HEK293T (cell line): ENCODE data around the gene ASPDH.

ENCODE experiments used
- BHLHE40 ChIP-seq: fragments of 450-650 bp; IDR thresholded peaks from 2 replicates; pipeline ENCODE4 v1.6.1; 2016; ENCODE audit warnings: mild to moderate bottlenecking, moderate library complexity, borderline replicate concordance
- CTBP1 ChIP-seq: fragments of 450-650 bp; IDR thresholded peaks from 2 replicates; pipeline ENCODE4 v1.6.1; 2016; ENCODE audit warnings: borderline replicate concordance
- ELF4 ChIP-seq: fragments of 450-650 bp; IDR thresholded peaks from 2 replicates; pipeline ENCODE4 v1.6.1; 2017; ENCODE audit warnings: antibody characterized with exemption
- FOXA1 ChIP-seq: fragments of 450-650 bp; IDR thresholded peaks from 2 replicates; pipeline ENCODE4 v1.6.1; 2016; ENCODE audit warnings: mild to moderate bottlenecking
- FOXK2 ChIP-seq: fragments of 450-650 bp; IDR thresholded peaks from 2 replicates; pipeline ENCODE4 v1.6.1; 2016; ENCODE audit warnings: mild to moderate bottlenecking
- FOXM1 ChIP-seq: fragments of 450-650 bp; IDR thresholded peaks from 2 replicates; pipeline ENCODE4 v1.6.1; 2017; ENCODE audit warnings: mild to moderate bottlenecking, borderline replicate concordance
- HDGF ChIP-seq: fragments of 450-650 bp; IDR thresholded peaks from 2 replicates; pipeline ENCODE4 v1.6.1; 2017; ENCODE audit warnings: antibody characterized with exemption, borderline replicate concordance
- L3MBTL2 ChIP-seq: fragments of 450-650 bp; conservative IDR thresholded peaks from 2 replicates; pipeline ENCODE4 v1.6.1; 2016; ENCODE audit warnings: mild to moderate bottlenecking
- NFRKB ChIP-seq: fragments of 450-650 bp; IDR thresholded peaks from 2 replicates; pipeline ENCODE4 v1.6.1; 2016; ENCODE audit warnings: mild to moderate bottlenecking, moderate library complexity
- SP1 ChIP-seq: fragments of 450-650 bp; IDR thresholded peaks from 2 replicates; pipeline ENCODE4 v1.6.1; 2017
- SUZ12 ChIP-seq: fragments of 450-650 bp; IDR thresholded peaks from 2 replicates; pipeline ENCODE4 v1.6.1; 2016; ENCODE audit warnings: mild to moderate bottlenecking
- TARDBP ChIP-seq: fragments of 450-650 bp; IDR thresholded peaks from 2 replicates; pipeline ENCODE4 v1.6.1; 2016
- ZNF384 ChIP-seq: fragments of 450-650 bp; IDR thresholded peaks from 2 replicates; pipeline ENCODE4 v1.6.1; 2016
- TF ChIP-seq, protein P1 (sequence below): fragments of 450-650 bp; IDR thresholded peaks from 2 replicates; pipeline ENCODE4 v1.6.1; 2016

- TF ChIP-seq FOXK2, result no peak
- no peak for TF ChIP-seq HDGF
- TF ChIP-seq ELF4, result no peak
- no peak for TF ChIP-seq NFRKB
- TF ChIP-seq FOXA1, result no peak
- no peak for TF ChIP-seq SP1
- TF ChIP-seq BHLHE40, result no peak
- TF ChIP-seq FOXM1, result no peak
- TF ChIP-seq TARDBP, result no peak
- no peak for TF ChIP-seq ZNF384
- TF ChIP-seq SUZ12, result no peak
- TF ChIP-seq, protein P1, sequence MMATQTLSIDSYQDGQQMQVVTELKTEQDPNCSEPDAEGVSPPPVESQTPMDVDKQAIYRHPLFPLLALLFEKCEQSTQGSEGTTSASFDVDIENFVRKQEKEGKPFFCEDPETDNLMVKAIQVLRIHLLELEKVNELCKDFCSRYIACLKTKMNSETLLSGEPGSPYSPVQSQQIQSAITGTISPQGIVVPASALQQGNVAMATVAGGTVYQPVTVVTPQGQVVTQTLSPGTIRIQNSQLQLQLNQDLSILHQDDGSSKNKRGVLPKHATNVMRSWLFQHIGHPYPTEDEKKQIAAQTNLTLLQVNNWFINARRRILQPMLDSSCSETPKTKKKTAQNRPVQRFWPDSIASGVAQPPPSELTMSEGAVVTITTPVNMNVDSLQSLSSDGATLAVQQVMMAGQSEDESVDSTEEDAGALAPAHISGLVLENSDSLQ, result no peak
- TF ChIP-seq CTBP1, result no peak
- TF ChIP-seq L3MBTL2, result no peak
These were observed 28.3 kb downstream of the ASPDH start for GRCh38 chr19:50485284-50485955.
